ENCODE results near the gene HTT-AS. TPM values are rescaled to one million over a fixed set of nuclear protein-coding genes. Genes with fewer than 3 reads are reported as not detected.
"Not testable (repeated sequence)": the region's sequence is repeated elsewhere in the genome, so short reads cannot be mapped to it uniquely, and the experiment has no call there.

Gene HTT-AS
- polyA plus RNA-seq, 2 donors = not detected

DNA sequence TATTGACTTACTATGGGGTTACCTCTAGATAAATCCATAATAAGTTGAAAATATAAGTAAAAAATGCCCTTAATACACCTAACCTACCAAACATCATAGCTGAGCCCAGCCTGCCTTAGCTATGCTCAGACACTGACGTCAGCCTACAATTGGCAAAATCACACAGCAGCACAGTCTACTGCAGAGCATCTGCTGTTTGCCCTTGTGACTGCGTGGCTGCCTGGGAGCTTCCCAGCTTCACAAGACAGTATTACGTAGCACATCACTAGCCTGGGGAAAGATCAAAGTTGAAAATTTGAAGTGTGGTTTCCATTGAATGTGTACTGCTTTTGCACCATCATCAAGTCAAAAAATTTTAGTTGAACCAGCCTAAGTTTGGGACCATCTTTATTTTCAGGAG is 8.8 kb downstream of the HTT-AS start:
- Histone ChIP-seq H3K27ac (ENCODE audit: low read depth in 2 of 2, low read length in 1 of 2) (no peak overlapping the region), H3K27me3 (ENCODE audit: control insufficient read depth in 1 of 2, insufficient read depth in 2 of 2, low read length in 2 of 2) (no peaks in the 10 kb centered on the region), H3K4me1 (ENCODE audit: control insufficient read depth in 2 of 2, insufficient read depth in 2 of 2, low read length in 1 of 2) (no peaks in the 10 kb centered on the region), H3K4me3 (ENCODE audit: low read depth in 1 of 2, low read length in 2 of 2) (no peak overlapping the region), H3K36me3 (ENCODE audit: control insufficient read depth in 2 of 2, insufficient read depth in 2 of 2, low read length in 1 of 2) (no peaks in the 10 kb centered on the region), H3K9me3 (ENCODE audit: control insufficient read depth in 2 of 2, insufficient read depth in 1 of 2, low read depth in 1 of 2, low read length in 1 of 2) (no peaks in the 10 kb centered on the region)
- 82 to 85% methylated on average over 3 of the region's 3 CpGs for WGBS, 2 donors

DNA sequence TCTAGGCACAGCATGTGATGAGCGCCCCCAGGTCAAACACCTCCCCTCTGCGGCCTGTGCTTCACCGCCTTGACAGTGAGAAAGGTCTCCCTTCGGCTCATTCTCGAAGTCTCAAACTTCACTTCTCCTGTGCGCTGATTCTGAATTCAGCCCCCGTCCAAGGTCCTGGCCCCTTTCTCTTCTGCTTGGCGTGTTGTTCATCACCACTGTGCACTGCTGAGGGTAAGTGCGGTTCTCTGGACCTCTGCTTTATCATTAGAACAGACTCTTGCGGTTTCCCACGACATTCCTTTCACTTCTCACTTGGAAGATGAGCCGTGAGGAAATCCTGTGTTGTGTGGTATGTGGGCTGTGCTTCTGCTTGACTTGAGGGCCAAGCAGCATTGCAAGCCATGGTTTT is 11.9 kb downstream of the HTT-AS start:
- WGBS, 2 donors = 92 to 94% methylated on average over 12 of the region's 12 CpGs
- Histone ChIP-seq H3K9me3 (ENCODE audit: control insufficient read depth in 2 of 2, insufficient read depth in 1 of 2, low read depth in 1 of 2, low read length in 1 of 2) (no peaks in the 10 kb centered on the region), H3K27me3 (ENCODE audit: control insufficient read depth in 1 of 2, insufficient read depth in 2 of 2, low read length in 2 of 2) (no peaks in the 10 kb centered on the region), H3K4me1 (ENCODE audit: control insufficient read depth in 2 of 2, insufficient read depth in 2 of 2, low read length in 1 of 2) (no peaks in the 10 kb centered on the region), H3K4me3 (ENCODE audit: low read depth in 1 of 2, low read length in 2 of 2) (no peak overlapping the region), H3K27ac (ENCODE audit: low read depth in 2 of 2, low read length in 1 of 2) (no peak overlapping the region), H3K36me3 (ENCODE audit: control insufficient read depth in 2 of 2, insufficient read depth in 2 of 2, low read length in 1 of 2) (no peaks in the 10 kb centered on the region)

DNA sequence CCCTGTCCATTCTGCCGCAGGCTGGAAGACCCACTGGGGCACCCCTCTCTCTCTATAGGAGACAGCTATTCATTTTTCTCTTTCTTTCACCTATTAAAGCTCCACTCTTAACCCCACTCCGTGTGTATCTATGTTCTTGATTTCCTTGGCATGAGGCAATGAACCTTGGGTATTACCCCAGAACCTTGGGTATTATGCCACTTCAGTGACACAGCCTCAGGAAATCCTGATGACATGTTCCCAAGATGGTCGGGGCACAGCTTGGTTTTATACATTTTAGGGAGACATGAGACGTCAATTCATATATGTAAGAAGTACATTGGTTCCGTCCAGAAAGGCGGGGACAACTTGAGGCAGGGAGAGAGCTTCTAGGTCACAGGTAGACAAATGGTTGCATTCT is 13.4 kb downstream of the HTT-AS start:
- no peaks in the 10 kb centered on the region for H3K27me3 ChIP-seq (ENCODE audit: control insufficient read depth in 1 of 2, insufficient read depth in 2 of 2, low read length in 2 of 2)
- no peak overlapping the region for H3K4me3 ChIP-seq (ENCODE audit: low read depth in 1 of 2, low read length in 2 of 2)
- H3K27ac ChIP-seq (ENCODE audit: low read depth in 2 of 2, low read length in 1 of 2) = no peak overlapping the region
- no peaks in the 10 kb centered on the region for H3K36me3 ChIP-seq (ENCODE audit: control insufficient read depth in 2 of 2, insufficient read depth in 2 of 2, low read length in 1 of 2)
- no peaks in the 10 kb centered on the region for H3K9me3 ChIP-seq (ENCODE audit: control insufficient read depth in 2 of 2, insufficient read depth in 1 of 2, low read depth in 1 of 2, low read length in 1 of 2)
- no peaks in the 10 kb centered on the region for H3K4me1 ChIP-seq (ENCODE audit: control insufficient read depth in 2 of 2, insufficient read depth in 2 of 2, low read length in 1 of 2)
- WGBS, 2 donors = 90 to 93% methylated on average over 6 of the region's 6 CpGs

DNA sequence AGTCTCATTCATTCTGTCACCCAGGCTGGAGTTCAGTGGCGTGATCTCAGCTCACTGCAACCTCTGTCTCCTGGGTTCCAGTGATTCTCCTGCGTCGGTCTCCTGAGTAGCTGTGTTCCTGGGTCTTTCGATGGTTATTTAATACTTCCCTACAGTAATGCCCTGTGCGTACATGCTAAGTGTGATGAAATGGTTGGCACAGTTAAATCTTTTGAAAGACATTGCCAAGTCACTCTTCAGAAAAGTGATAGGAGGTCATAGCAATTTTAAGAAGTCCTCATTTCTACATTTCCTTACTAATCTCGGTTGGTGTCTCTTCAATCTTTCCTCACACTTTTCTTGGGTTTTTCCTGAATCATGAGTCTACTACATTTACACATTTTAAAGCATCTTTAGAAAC is 14.4 kb downstream of the HTT-AS start:
- no peaks in the 10 kb centered on the region for H3K4me1 ChIP-seq (ENCODE audit: control insufficient read depth in 2 of 2, insufficient read depth in 2 of 2, low read length in 1 of 2)
- no peaks in the 10 kb centered on the region for H3K27me3 ChIP-seq (ENCODE audit: control insufficient read depth in 1 of 2, insufficient read depth in 2 of 2, low read length in 2 of 2)
- no peaks in the 10 kb centered on the region for H3K36me3 ChIP-seq (ENCODE audit: control insufficient read depth in 2 of 2, insufficient read depth in 2 of 2, low read length in 1 of 2)
- no peak overlapping the region for H3K4me3 ChIP-seq (ENCODE audit: low read depth in 1 of 2, low read length in 2 of 2)
- H3K27ac ChIP-seq (ENCODE audit: low read depth in 2 of 2, low read length in 1 of 2) = no peak overlapping the region
- no peaks in the 10 kb centered on the region for H3K9me3 ChIP-seq (ENCODE audit: control insufficient read depth in 2 of 2, insufficient read depth in 1 of 2, low read depth in 1 of 2, low read length in 1 of 2)
- WGBS, 2 donors = 90 to 95% methylated on average over 6 of the region's 6 CpGs

DNA sequence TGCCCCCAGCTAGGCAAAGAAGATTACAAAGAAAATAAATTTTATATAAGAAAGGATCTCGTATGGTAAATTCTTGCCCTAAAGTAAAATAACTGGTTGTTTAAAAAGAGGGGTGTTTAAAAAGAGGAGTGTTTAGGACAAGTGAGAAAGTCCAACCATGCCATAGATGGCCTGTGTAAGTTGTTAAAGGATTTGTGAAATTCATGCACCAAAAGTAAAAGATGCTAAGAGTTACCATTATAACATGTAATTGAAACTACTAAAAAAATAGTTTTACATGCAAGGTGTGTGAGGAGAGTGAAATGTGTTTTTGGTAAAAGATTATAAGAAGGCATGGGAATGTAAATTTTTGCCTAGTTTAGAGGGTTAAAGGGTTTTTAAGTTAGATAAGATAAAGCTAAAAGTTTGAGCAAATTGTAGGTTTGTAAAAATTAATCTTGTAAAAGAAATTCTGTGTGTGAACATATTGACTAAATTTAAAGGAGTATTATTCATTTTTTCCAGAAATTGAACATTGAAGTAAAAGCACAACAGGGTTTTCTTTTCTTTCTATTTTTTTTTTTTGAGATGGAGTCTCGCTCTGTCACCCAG is 20.1 kb downstream of the HTT-AS start:
- 98 to 99% methylated on average over 2 of the region's 2 CpGs for WGBS, 2 donors

DNA sequence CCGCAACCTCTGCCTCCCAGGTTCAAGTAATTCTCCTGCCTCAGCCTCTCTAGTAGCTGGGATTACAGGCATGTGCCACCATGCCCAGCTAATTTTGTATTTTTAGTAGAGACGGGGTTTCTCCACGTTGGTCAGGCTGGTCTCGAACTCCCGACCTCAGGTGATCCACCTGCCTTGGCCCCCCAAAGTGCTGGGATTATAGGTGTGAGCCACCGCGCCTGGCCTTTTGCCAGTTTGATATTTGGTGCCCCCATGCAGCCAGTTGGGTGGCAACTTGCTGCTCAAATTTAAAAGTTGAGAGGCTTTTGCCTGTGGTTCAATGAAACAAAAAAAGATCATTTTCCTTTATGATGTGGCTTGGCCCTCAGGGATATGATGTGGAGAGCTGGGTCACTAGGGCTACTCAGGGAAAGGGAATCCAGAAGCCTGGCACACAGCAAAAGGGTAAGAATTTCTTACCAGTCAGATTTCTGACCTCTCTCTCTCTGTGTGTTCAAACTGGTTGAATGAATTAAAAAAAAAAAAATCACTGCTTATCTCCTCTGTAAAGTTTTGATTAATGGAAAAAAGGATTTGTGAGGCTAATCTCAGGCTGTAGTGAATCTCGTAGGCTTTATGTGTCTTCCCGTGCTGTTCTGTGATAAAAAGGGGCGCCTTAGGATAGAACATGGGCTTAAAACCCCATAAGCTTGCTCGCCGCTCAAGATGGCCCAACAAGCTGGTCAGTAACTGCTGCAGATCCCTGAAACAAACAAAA is 23.0 kb downstream of the HTT-AS start:
- H3K9me3 ChIP-seq (ENCODE audit: control insufficient read depth in 2 of 2, insufficient read depth in 1 of 2, low read depth in 1 of 2, low read length in 1 of 2); H3K27me3 ChIP-seq (ENCODE audit: control insufficient read depth in 1 of 2, insufficient read depth in 2 of 2, low read length in 2 of 2); H3K27ac ChIP-seq (ENCODE audit: low read depth in 2 of 2, low read length in 1 of 2); H3K4me3 ChIP-seq (ENCODE audit: low read depth in 1 of 2, low read length in 2 of 2); H3K36me3 ChIP-seq (ENCODE audit: control insufficient read depth in 2 of 2, insufficient read depth in 2 of 2, low read length in 1 of 2); H3K4me1 ChIP-seq (ENCODE audit: control insufficient read depth in 2 of 2, insufficient read depth in 2 of 2, low read length in 1 of 2): not testable (repeated sequence)
- 82 to 92% methylated on average over 10 to 12 of the region's 12 CpGs for WGBS, 2 donors

More for the DNA sequence above, 20.1 kb downstream of the HTT-AS start:
- Histone ChIP-seq H3K36me3 (ENCODE audit: control insufficient read depth in 2 of 2, insufficient read depth in 2 of 2, low read length in 1 of 2) (no peaks in the 10 kb centered on the region), H3K9me3 (ENCODE audit: control insufficient read depth in 2 of 2, insufficient read depth in 1 of 2, low read depth in 1 of 2, low read length in 1 of 2) (no peaks in the 10 kb centered on the region), H3K27ac (ENCODE audit: low read depth in 2 of 2, low read length in 1 of 2) (no peak overlapping the region), H3K27me3 (ENCODE audit: control insufficient read depth in 1 of 2, insufficient read depth in 2 of 2, low read length in 2 of 2) (no peaks in the 10 kb centered on the region), H3K4me1 (ENCODE audit: control insufficient read depth in 2 of 2, insufficient read depth in 2 of 2, low read length in 1 of 2) (no peaks in the 10 kb centered on the region), H3K4me3 (ENCODE audit: low read depth in 1 of 2, low read length in 2 of 2) (no peak overlapping the region)

DNA sequence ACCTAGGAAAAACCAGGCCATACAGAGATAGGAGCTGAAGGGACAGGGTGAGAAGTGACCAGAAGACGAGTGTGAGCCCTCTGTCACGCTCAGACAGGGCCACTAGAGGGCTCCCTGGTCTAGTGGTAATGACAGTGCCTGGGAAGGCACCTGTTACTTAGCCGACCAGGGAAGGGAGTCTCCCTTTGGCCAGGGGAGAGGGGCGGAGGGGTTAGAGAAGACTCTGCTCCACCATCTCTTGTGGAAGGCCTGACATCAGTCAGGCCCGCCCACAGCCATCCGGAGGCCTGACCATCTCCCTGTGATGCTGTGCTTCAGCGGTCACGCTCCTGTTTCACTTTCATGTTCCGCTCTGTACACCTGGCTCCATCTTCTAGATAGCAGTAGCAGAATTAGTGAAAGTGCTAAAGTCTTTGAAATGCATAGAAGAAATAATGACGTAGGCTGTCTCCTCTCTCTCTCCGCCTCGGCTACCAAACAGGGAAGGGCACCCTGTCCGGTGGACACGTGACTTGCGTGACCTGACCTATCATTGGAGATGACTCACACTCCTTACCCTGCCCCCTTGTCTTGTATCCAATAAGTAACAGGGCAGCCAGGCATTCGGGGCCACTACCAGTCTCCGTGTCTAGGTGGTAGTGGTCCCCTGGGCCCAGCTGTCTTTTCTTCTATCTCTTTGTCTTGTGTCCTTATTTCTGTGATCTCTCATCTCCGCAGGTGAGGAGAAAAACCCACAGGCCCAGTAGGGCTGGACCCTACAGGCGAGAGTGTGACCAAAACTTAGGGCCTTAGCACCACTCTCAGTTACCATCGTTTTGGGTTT is 26.7 kb downstream of the HTT-AS start:
- no peaks in the 10 kb centered on the region for H3K36me3 ChIP-seq (ENCODE audit: control insufficient read depth in 2 of 2, insufficient read depth in 2 of 2, low read length in 1 of 2)
- no peaks in the 10 kb centered on the region for H3K9me3 ChIP-seq (ENCODE audit: control insufficient read depth in 2 of 2, insufficient read depth in 1 of 2, low read depth in 1 of 2, low read length in 1 of 2)
- H3K4me3 ChIP-seq (ENCODE audit: low read depth in 1 of 2, low read length in 2 of 2) = peak overlapping the region; percentile 5 to 29
- H3K4me1 ChIP-seq (ENCODE audit: control insufficient read depth in 2 of 2, insufficient read depth in 2 of 2, low read length in 1 of 2) = peaks cover 0 to 2% of the 10 kb centered on the region in 2 donors
- no peak overlapping the region for H3K27ac ChIP-seq (ENCODE audit: low read depth in 2 of 2, low read length in 1 of 2)
- no peaks in the 10 kb centered on the region for H3K27me3 ChIP-seq (ENCODE audit: control insufficient read depth in 1 of 2, insufficient read depth in 2 of 2, low read length in 2 of 2)
- WGBS, 2 donors = 43 to 56% methylated on average over 20 of the region's 20 CpGs

DNA sequence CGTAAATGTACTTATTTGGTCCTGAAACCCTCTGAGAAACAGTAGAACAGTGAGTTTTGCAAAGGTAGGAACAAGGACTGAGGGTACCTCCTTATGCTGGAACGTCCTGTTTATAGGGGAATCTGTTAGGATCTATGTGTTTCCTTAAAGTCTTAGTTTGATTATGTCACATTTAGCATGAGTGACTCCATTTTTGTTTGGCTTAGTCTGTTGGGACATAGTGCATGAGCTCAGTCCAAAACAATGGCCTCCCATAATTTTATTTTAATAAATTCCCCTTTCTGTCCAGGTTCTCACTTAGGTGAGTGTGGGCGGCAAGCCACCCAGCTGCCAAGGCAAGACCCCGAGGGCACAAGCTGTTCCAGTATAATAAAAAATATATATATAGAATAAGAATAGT is 27.7 kb downstream of the HTT-AS start:
- Histone ChIP-seq H3K9me3 (ENCODE audit: control insufficient read depth in 2 of 2, insufficient read depth in 1 of 2, low read depth in 1 of 2, low read length in 1 of 2) (no peaks in the 10 kb centered on the region), H3K27ac (ENCODE audit: low read depth in 2 of 2, low read length in 1 of 2) (no peak overlapping the region), H3K27me3 (ENCODE audit: control insufficient read depth in 1 of 2, insufficient read depth in 2 of 2, low read length in 2 of 2) (no peaks in the 10 kb centered on the region), H3K4me3 (ENCODE audit: low read depth in 1 of 2, low read length in 2 of 2) (no peak overlapping the region), H3K36me3 (ENCODE audit: control insufficient read depth in 2 of 2, insufficient read depth in 2 of 2, low read length in 1 of 2) (no peaks in the 10 kb centered on the region), H3K4me1 (ENCODE audit: control insufficient read depth in 2 of 2, insufficient read depth in 2 of 2, low read length in 1 of 2) (peaks cover 0 to 6% of the 10 kb centered on the region in 2 donors)
- WGBS, 2 donors = 82 to 89% methylated on average over 4 of the region's 4 CpGs

DNA sequence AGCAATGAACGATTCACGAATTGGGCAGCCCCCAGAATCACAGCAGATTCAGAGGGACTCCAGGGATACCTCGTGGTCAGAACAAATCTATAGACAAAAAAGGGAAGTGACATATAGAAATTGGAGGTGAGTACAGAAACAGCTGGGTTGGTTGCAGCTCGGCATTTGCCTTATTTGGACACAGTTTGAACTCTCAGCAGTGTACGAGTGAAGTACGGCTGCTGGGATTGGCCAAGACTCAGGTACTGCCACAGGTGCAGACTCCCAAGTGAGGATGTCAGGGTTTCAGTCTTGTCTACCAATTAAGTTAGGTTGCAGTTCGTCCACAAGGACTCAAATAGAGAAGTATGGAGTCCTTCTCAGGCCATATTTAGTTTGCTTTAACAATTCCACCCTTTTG is 28.2 kb downstream of the HTT-AS start:
- Histone ChIP-seq H3K27ac (ENCODE audit: low read depth in 2 of 2, low read length in 1 of 2) (no peak overlapping the region), H3K9me3 (ENCODE audit: control insufficient read depth in 2 of 2, insufficient read depth in 1 of 2, low read depth in 1 of 2, low read length in 1 of 2) (no peaks in the 10 kb centered on the region), H3K4me1 (ENCODE audit: control insufficient read depth in 2 of 2, insufficient read depth in 2 of 2, low read length in 1 of 2) (peaks cover 0 to 6% of the 10 kb centered on the region in 2 donors), H3K36me3 (ENCODE audit: control insufficient read depth in 2 of 2, insufficient read depth in 2 of 2, low read length in 1 of 2) (no peaks in the 10 kb centered on the region), H3K4me3 (ENCODE audit: low read depth in 1 of 2, low read length in 2 of 2) (no peak overlapping the region), H3K27me3 (ENCODE audit: control insufficient read depth in 1 of 2, insufficient read depth in 2 of 2, low read length in 2 of 2) (no peaks in the 10 kb centered on the region)
- 76 to 82% methylated on average over 7 of the region's 7 CpGs for WGBS, 2 donors
